ENCODE results near the gene FAM3A.
A peak's percentile ranks its signal among the peaks of the same experiment; 100 is the strongest.

The FAM3A gene

GRCh38 chrX:154530286-154530685 is 14.3 kb upstream of the FAM3A start:
- H3K4me1 ChIP-seq (ENCODE audit: insufficient read depth, insufficient read length) = peaks cover 5% of the 10 kb centered on the region
- TF ChIP-seq SUZ12 (IDR thresholded peaks at IDR 0.05; ENCODE audit: extremely low read depth, insufficient read depth, insufficient read length) (no peak), ZNF274 (IDR thresholded peaks at IDR 0.05; ENCODE audit: low read depth, low read length) (no peak), YY1 (IDR thresholded peaks at IDR 0.05; ENCODE audit: insufficient read depth, insufficient read length) (no peak)
- H3K27me3 ChIP-seq (ENCODE audit: insufficient read depth, insufficient read length) = no peaks in the 10 kb centered on the region
- no peak overlapping the region for H3K9ac ChIP-seq (ENCODE audit: insufficient read length, low read depth)
- no peak for DNase-seq (ENCODE audit: low read depth, low spot score)
- H3K36me3 ChIP-seq (ENCODE audit: insufficient read depth, insufficient read length, low read length) = peaks cover 35% of the 10 kb centered on the region
- no peak overlapping the region for H3K4me3 ChIP-seq (ENCODE audit: insufficient read length, low read depth)
- no peaks in the 10 kb centered on the region for H3K9me3 ChIP-seq (ENCODE audit: insufficient read depth, low read length)

DNA sequence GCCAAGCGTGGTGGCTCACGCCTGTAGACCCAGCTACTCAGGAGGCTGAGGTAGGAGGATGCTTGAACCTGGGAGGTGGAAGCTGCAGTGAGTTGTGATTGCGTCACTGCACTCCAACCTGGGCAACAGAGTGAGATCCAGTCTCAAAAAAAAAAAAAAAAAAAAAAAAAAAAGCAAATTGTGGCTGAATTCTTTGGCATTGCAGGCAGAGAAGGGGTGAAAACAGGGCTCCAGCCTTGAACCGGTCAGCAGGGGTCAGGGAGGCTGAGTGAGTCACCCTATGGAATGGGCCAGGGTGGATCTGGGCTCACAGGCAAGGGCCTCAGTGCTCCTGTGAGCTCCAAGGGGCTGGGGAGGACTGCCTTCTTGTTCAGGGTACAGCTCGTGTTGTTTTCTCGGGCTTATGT is 13.2 kb upstream of the FAM3A start:
- H3K27me3 ChIP-seq (ENCODE audit: insufficient read depth, insufficient read length) = no peaks in the 10 kb centered on the region
- H3K9ac ChIP-seq (ENCODE audit: insufficient read length, low read depth) = no peak overlapping the region

DNA sequence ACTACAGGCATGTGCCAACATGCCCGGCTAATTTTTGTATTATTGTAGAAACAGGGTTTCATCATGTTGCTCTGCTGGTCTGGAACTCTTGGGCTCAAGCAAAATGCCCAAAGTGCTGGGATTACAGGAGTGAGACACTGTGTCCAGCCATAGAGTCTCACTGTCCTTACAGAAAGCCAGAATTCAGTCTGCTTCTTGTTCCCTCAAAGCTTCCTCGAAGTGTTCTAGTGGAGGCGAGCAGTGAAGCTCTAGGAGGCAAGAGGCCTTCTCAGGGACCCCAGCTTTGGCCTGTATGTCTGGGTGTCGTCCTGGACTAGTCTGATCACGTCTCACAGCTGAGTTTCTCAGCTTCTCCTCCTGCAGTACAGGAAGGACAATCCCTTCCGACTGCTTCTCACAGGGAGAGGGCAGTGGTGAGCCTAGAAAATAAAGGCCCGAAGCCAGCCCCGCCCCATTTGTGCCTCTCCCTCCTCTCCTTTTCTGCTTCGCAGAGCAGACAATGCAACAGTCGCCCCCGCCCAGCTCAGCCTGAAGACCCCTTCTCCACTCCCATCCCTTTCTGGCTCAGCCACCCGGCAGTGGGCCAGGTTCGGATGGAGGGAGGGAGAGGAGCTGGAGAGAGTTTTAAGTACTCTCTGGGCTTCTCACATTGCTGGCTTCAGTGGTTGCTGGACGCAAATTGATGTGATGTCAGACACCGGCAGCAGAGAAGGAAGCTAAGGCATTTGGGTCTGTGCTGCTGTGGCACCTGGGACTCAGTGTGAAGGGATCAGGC is 11.1 kb upstream of the FAM3A start:
- Histone ChIP-seq H3K27me3 (ENCODE audit: insufficient read depth, insufficient read length) (no peaks in the 10 kb centered on the region), H3K36me3 (ENCODE audit: insufficient read depth, insufficient read length, low read length) (peaks cover 8% of the 10 kb centered on the region), H3K9me3 (ENCODE audit: insufficient read depth, low read length) (no peaks in the 10 kb centered on the region), H3K4me3 (ENCODE audit: insufficient read length, low read depth) (no peak overlapping the region), H3K9ac (ENCODE audit: insufficient read length, low read depth) (no peak overlapping the region), H3K4me1 (ENCODE audit: insufficient read depth, insufficient read length) (peaks cover 5% of the 10 kb centered on the region)
- DNase-seq (ENCODE audit: low read depth, low spot score) = no peak
- no peak for TF ChIP-seq YY1 (IDR thresholded peaks at IDR 0.05; ENCODE audit: insufficient read depth, insufficient read length)
- TF ChIP-seq SUZ12 (IDR thresholded peaks at IDR 0.05; ENCODE audit: extremely low read depth, insufficient read depth, insufficient read length) = no peak
- no peak for TF ChIP-seq ZNF274 (IDR thresholded peaks at IDR 0.05; ENCODE audit: low read depth, low read length)

More for the DNA sequence above, 13.2 kb upstream of the FAM3A start:
- Histone ChIP-seq H3K4me3 (ENCODE audit: insufficient read length, low read depth) (no peak overlapping the region), H3K9me3 (ENCODE audit: insufficient read depth, low read length) (no peaks in the 10 kb centered on the region), H3K36me3 (ENCODE audit: insufficient read depth, insufficient read length, low read length) (peaks cover 30% of the 10 kb centered on the region), H3K4me1 (ENCODE audit: insufficient read depth, insufficient read length) (peaks cover 5% of the 10 kb centered on the region)
- no peak for DNase-seq (ENCODE audit: low read depth, low spot score)
- TF ChIP-seq SUZ12 (IDR thresholded peaks at IDR 0.05; ENCODE audit: extremely low read depth, insufficient read depth, insufficient read length) (no peak), YY1 (IDR thresholded peaks at IDR 0.05; ENCODE audit: insufficient read depth, insufficient read length) (no peak), ZNF274 (IDR thresholded peaks at IDR 0.05; ENCODE audit: low read depth, low read length) (no peak)

- Histone ChIP-seq H3K4me3 (ENCODE audit: insufficient read length, low read depth) (no peak overlapping the region), H3K27me3 (ENCODE audit: insufficient read depth, insufficient read length) (no peaks in the 10 kb centered on the region), H3K4me1 (ENCODE audit: insufficient read depth, insufficient read length) (no peaks in the 10 kb centered on the region), H3K36me3 (ENCODE audit: insufficient read depth, insufficient read length, low read length) (peaks cover 4% of the 10 kb centered on the region), H3K9ac (ENCODE audit: insufficient read length, low read depth) (no peak overlapping the region), H3K9me3 (ENCODE audit: insufficient read depth, low read length) (no peaks in the 10 kb centered on the region)
- TF ChIP-seq ZNF274 (IDR thresholded peaks at IDR 0.05; ENCODE audit: low read depth, low read length) (no peak), YY1 (IDR thresholded peaks at IDR 0.05; ENCODE audit: insufficient read depth, insufficient read length) (no peak), SUZ12 (IDR thresholded peaks at IDR 0.05; ENCODE audit: extremely low read depth, insufficient read depth, insufficient read length) (no peak)
- no peak for DNase-seq (ENCODE audit: low read depth, low spot score)
Measured at GRCh38 chrX:154525606-154526490, 9.8 kb upstream of the FAM3A start.

GRCh38 chrX:154519389-154519788 is 3.4 kb upstream of the FAM3A start:
- Histone ChIP-seq H3K4me3 (ENCODE audit: insufficient read length, low read depth) (no peak overlapping the region), H3K9me3 (ENCODE audit: insufficient read depth, low read length) (no peaks in the 10 kb centered on the region), H3K4me1 (ENCODE audit: insufficient read depth, insufficient read length) (no peaks in the 10 kb centered on the region), H3K27me3 (ENCODE audit: insufficient read depth, insufficient read length) (no peaks in the 10 kb centered on the region), H3K9ac (ENCODE audit: insufficient read length, low read depth) (no peak overlapping the region), H3K36me3 (ENCODE audit: insufficient read depth, insufficient read length, low read length) (no peaks in the 10 kb centered on the region)
- DNase-seq (ENCODE audit: low read depth, low spot score) = no peak
- TF ChIP-seq SUZ12 (IDR thresholded peaks at IDR 0.05; ENCODE audit: extremely low read depth, insufficient read depth, insufficient read length) (no peak), ZNF274 (IDR thresholded peaks at IDR 0.05; ENCODE audit: low read depth, low read length) (no peak), YY1 (IDR thresholded peaks at IDR 0.05; ENCODE audit: insufficient read depth, insufficient read length) (no peak)

DNA sequence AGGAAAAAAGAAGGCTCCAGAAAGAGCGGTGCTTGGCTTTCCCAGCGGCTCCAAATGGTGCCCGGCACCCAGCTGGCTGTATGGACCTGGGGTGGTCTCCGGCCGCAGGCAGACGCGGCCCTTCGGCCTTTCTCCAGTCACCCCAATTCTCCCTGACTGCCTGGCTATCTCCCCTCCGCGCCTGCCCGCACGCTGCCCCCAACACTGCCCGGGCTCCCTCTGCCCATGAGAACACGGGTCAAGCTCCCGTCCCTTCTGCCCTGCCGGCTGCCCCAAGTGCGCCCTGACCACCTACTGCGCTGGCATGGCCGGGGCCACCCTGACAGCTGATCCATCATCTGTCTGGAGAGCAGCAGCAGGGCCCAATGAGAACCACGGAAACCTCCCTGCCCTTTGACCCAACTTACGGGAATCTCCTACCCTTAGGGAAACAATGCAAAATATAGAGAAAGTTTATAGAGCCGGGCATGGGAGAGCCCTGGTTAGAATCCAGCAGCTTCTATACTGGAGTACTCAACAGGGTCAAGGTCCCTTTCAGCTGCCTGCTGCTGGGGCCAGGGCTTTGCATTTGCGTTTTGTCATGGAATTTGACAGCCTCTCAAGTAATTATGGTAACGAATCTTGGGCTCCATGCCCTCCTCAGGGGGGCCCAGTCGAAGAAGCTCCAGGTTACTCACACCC is 1.2 kb upstream of the FAM3A start:
- no peak for DNase-seq (ENCODE audit: low read depth, low spot score)
- Histone ChIP-seq H3K36me3 (ENCODE audit: insufficient read depth, insufficient read length, low read length) (no peaks in the 10 kb centered on the region), H3K9me3 (ENCODE audit: insufficient read depth, low read length) (no peaks in the 10 kb centered on the region), H3K9ac (ENCODE audit: insufficient read length, low read depth) (peak overlapping the region; percentile 32), H3K4me3 (ENCODE audit: insufficient read length, low read depth) (peak overlapping the region; percentile 15), H3K4me1 (ENCODE audit: insufficient read depth, insufficient read length) (no peaks in the 10 kb centered on the region), H3K27me3 (ENCODE audit: insufficient read depth, insufficient read length) (no peaks in the 10 kb centered on the region)
- TF ChIP-seq SUZ12 (IDR thresholded peaks at IDR 0.05; ENCODE audit: extremely low read depth, insufficient read depth, insufficient read length) (no peak), ZNF274 (IDR thresholded peaks at IDR 0.05; ENCODE audit: low read depth, low read length) (no peak), YY1 (IDR thresholded peaks at IDR 0.05; ENCODE audit: insufficient read depth, insufficient read length) (no peak)
